CD4-positive, alpha-beta T cell treated with Interleukin-6 for 4 hours (primary cell): ENCODE measurements around the gene KCNK1.
"Not testable (repeated sequence)": the region's sequence is repeated elsewhere in the genome, so short reads cannot be mapped to it uniquely, and the experiment has no call there.

ENCODE experiments used
- DNase-seq: peaks from one replicate; pipeline ENCODE4 v3.0.0-alpha.2; 2020; ENCODE audit warnings: mixed read lengths

KCNK1 gene

DNA sequence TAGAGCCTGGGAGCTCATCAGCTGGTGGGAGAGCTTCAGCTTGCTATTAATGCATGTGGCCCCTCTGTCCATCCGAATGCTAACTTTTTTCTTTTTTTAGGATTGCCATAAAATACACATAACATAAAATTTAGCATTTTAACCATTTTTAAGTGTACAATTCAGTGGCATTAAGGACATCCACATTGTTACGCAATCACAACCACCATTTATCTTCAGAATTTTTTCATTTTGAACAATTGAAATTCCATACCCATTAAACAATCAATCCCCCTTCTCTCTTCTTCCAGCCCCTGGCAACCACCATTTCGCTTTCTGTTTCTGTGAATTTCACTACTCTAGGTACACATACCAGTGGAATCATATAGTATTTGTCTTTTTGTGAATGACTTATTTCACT, 4.9 kb upstream of the KCNK1 start:
- DNase-seq, result no peak

DNA sequence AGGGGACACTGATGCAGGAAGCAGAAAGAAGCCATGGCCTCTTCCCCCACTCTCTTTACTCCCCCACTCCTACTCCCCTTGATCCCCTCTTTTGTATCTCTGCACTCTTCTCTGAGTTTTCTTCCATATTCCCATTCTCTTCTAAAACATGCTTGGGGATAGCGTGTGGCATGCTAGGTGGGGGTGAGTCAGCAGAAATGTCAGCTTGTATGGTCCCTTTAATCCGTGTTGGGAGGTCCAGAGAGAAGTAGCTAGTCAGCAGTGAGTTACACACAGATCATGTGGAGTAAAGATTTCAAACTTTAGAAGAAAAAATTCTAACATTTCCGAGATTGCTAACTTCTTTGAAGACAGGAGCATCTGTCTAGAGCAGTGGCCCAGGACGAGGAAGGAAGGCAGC, 4.0 kb upstream of the KCNK1 start:
- DNase-seq, result no peak

DNA sequence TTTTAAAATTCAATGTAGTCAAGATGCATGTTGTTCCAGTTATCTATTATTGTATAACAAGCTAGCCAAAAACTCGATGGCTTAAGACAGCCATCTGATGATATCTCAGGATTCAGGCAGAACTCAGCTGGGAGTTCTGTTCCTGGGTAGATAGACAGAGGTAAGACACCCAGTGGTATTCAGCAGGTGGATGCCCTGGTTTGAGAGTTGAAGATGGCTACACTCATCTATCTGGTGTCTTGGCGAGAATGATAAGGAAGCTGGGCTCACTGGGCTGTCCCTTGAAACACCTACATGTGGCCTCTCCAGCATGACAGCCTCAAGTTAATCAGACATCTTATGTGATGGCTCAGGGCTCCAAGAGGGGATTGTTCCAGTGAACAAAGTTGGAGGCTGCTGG, 3.3 kb upstream of the KCNK1 start:
- no peak for DNase-seq

DNA sequence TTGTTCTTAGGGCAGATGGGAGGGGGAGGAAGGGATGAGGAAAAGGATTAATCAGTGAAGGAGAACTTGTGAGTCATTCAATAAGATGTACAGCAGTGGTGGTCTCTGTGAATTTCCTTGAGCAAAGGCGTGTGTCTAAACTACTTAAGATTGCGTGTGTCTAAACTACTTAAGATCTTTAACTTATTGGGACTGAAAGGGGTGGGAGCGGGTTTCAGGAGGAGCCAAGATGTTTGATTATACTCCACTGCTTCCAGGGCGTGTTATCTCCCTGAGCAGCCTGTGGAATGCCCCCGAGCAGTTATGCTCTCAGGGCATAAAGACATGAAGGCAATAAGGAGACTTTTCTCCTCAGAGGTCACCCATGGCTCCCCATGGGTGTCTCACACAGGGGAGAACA, 2.5 kb upstream of the KCNK1 start:
- DNase-seq, result not testable (repeated sequence)

DNA sequence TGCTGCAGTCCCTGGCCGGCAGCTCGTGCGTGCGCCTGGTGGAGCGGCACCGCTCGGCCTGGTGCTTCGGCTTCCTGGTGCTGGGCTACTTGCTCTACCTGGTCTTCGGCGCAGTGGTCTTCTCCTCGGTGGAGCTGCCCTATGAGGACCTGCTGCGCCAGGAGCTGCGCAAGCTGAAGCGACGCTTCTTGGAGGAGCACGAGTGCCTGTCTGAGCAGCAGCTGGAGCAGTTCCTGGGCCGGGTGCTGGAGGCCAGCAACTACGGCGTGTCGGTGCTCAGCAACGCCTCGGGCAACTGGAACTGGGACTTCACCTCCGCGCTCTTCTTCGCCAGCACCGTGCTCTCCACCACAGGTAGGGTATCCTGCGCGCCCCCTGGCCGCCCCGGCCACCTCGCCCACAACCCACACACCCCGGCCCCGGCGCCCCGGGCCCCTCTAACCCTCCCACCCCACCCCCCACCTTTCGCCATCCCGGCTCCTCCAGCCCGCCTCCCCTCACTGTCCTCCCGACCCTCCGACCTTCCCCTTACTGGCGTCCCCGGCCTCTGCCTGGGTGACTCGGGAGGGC, 352 bp downstream of the KCNK1 start:
- DNase-seq, result no peak

DNA sequence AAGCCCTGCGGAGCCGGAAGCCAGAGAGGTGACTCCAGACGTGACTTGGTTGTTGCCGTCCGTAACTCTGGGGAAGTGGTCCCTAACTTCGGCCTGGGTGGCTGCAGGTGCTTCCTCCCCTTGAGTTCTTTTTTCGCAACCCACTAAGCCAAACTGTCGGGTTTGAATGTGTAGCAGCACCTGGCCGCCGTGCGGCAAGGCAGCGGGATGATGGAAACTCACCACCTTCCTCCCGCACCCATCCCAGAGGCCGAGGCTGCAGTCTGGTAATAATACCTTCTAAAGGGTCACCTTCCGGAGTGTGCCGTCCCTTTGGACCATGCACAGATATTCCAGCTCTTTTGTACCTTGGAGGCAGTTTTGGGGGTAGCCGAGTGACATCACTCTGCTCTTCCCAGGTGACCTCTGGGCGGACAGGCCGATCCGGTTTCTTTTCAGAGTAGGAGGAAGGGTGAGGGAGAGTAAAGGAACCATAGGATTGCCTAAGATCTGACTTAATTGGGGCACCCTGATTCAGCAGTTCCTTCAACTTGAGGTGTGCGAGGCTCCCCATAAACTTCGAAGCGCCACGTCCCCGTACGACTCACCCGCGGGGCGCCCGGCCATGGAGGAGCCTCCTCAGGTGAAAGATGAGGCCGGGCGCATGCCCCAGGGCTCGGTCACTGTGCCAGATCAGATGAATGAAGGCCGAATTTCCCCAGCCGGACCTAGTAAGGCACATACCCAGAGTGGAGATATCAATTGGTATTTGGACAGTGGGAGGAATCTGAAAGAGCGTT, 1.0 kb downstream of the KCNK1 start:
- no peak for DNase-seq

DNA sequence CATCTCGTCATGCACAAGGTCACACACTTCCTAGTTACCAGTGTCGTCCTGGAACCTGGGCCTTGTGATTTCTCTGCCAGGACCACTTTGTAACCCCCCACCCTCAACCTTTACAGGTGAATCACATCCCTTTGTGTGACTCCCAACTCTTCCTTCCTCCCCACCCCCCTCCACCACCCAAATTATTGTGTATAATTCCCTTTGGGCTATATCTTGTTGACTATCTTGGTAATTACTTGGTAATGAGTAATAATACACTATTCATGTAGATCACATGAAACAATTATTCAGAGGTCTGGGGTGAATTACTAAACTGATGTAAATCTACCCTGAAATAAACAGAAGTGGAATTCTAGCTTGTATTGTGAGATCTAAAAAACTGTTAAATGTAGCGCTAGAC, 1.7 kb downstream of the KCNK1 start:
- DNase-seq, result no peak

DNA sequence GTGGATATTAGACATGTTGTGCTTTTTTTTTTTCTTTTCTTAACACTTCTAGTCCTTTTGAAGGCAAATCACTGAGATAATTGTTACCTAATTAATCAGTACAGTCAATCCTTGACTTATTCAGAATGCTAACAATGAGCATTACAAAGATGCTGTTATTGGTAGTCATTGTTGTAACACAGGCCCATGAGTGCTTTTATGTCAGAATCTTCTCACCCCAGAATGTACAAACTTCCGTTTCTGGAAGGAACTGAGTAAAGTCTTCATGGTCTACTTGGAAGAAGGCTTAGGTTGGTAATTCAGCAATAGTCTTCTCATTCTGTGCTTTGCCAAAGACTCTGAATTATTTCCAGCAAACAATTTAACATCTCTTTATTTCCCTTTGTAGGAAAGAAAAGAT, 3.1 kb downstream of the KCNK1 start:
- DNase-seq, result no peak

DNA sequence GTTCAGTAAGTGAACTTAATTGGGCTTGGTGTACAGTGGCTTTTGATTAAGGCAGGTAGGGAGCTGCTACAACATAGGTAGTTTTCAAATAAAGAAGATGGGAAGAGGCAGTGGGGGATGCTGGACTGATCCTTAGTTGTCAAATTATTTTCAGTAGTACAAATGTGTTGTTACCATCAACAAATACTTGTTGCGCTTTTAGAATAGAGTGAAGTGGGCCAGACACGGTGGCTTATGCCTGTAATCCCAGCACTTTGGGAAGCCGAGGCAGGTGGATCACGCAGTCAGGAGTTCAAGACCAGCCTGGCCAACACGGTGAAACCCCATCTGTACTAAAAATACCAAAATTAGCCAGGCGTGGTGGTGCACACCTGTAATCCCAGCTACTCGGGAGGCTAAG, 5.5 kb downstream of the KCNK1 start:
- not testable (repeated sequence) for DNase-seq

DNA sequence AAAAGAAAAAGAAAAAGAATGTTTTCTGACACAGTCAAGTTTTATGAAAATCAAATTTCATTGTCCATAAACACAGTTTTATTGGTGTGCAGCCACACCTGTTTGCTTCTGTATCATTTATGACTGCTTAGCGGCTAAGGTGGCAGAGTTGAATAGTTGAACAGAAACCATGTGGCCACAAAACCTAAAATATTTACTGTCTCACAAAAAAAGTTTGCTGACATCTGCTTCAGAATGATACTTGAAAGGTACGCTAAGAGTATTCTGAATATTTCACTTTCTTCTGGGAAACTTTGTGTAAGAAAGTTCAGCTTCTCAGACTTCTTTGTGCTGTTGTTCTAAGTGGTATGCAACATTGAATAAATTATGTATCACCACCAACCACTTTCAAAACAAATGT, 6.2 kb downstream of the KCNK1 start:
- no peak for DNase-seq

DNA sequence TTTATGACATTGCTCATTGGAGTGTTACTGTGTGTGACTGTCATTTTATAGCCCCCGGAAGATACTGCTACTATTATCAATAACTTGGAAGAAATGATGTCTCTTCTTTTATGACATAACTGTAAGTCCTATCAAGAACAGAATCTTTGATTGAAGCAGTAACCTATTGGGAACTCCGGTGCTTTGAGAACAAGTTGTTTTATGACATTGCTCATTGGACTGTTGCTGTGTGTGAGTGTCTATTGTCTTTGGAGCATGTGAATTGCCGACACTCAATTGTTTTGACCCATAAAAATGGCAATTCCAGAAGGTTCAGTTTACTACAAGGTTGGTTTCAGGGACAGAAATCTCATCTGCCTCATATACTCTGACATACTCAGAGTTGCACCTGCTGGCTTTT, 8.0 kb downstream of the KCNK1 start:
- DNase-seq, result no peak

DNA sequence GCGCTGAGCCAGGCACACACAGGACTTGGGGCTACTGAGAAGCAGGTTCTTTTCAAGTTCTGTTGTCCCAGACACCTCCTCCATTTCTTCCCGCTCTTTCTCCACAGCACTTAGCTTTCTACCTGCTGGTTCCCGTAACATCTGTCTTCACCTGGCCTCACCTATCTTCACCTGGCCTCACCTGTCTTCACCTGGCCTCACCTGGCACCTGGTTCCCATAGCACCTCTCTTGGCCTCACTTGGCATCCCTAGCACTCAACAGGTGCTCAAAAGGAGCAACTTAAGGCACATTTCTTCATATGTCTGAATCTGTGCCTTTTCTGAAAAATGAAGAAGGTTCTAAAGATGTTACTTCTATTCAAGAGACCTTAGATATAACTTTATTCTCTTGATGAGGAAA, 10.4 kb downstream of the KCNK1 start:
- DNase-seq, result no peak

DNA sequence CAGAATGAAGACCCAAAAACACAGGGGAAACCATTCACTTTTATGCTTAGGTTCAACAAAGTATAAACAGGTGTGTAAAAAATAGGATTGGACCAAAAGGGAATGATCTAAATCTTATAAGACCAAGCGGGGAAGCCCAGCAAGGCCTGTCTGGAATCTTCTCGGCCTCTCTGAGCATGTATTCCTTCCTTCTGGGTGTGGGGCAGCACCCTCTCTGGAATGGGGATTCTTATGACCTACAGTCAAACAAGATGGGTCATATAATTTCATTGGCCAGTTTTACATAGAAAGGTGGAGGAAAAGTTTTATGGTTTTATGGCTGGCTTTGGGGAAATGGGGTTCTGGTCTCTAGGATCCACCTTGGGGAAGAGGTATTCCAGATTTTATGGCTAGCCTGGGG, 11.2 kb downstream of the KCNK1 start:
- DNase-seq, result no peak

DNA sequence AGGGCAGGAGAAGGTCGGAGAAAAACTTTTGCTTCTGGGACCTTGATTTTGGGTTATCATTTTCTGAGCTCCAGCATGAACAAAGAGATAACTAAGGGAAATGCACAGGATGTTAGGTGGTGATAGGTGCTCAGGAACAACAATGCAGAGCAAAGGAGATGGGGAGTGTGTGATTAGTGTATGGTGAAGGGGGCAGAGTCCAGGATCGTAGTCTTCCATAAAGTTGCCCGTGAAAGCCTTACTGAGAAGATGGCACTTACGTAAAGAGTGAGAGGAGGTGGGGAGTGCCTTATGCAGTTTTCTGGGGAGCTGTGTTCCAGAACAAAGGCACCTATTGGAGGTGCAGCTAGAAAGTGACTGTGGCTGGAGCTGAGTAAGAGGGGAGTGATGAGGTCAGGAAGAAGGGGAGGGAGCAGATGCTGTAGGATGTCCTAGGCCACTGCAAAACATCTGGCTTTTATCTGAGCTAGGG, 11.6 kb downstream of the KCNK1 start:
- DNase-seq, result no peak

DNA sequence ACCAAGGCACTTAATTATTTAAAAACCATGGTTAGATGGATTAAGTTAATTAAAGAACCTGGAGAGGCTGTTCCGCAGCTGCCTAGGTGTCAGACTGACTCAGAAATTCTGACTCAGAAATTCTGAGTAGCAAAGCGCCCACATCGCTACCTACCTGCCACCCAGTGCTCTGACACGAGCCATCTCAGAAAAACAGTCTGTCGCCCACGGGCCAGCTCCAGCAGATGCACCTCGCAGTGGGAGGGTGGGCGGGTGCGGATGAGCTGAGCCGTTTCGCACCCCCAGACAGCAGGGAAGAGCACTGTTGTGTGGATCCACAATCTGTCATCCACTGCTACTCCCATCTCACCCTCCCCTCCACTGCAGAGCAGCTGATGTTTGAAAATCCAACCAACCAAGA, 13.5 kb downstream of the KCNK1 start:
- DNase-seq, result no peak

DNA sequence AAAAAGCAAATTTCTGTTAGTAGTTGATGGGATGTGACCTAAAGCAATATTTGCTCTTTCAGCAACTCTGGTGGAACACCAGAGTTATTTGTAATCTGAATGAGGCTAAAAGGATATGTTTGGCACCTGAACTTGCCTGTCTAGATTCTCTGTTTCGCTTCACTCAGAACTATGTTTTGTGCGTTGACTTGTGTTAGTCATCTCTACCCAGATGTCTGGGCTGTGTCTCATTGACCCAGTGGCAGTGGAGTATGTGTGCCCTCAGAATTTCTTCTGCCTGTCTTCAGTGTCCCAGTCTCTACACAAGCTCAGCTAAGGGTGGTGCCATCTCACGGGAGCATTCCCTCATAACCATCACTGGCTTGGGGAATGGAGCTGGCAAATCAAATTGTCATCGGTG, 13.9 kb downstream of the KCNK1 start:
- DNase-seq, result no peak

DNA sequence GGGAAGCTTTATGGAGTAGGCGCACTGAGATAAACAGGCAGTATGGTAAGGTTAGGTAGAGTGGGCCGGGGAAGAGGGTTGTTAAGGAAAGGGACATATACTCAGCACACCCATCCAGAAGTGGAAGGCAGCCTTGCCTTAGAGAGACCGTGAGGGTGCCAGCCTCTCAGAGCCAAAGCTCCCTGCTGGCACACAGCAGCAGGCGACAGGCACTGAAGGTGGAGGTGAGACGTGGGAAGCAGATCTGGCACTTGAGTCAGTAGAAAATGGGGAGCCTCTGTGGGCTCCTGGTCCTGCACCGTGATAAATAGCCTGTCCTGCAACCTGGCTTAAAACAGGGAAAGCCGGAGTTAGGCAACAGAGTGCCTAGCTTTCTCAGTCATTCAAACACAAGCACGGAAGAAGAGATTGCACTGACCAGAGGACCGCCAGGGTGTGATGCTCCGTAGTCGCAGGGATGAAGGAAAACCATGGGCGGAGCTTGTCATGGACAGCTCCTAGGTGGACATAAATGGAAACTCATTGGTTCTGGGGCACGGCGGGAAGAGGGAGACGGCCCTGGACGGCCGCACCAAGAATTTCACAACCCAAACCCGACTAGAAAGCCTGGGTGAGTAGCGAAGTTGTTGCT, 15.5 kb downstream of the KCNK1 start:
- no peak for DNase-seq

DNA sequence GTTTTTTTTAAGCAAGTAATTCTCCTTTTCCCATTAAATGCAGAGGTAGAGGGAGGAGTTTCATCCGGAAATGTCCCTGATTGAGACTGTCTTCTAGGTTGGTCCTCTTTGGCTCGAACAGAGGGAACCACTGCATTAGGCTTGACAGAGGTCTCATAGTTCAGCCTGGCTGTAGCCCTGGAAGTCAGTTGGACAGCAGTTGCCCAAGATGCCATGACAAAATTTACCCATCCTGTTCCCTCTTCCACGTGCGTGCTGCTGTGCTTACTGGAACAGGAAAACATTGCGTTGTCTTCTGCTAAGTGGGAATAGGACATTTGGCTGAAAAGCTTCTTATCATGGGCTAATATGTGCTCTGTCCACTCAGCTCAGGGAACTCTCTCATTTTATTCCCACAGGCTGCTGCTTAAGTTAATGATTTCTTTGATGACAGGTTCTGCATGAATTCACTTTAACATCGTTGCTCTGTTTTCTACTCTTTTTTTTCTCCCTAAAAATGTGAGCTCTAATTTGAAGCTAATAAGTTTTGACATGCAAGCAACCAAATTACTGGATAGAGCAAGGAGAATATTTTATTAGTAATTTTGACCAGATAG, 18.0 kb downstream of the KCNK1 start:
- no peak for DNase-seq

DNA sequence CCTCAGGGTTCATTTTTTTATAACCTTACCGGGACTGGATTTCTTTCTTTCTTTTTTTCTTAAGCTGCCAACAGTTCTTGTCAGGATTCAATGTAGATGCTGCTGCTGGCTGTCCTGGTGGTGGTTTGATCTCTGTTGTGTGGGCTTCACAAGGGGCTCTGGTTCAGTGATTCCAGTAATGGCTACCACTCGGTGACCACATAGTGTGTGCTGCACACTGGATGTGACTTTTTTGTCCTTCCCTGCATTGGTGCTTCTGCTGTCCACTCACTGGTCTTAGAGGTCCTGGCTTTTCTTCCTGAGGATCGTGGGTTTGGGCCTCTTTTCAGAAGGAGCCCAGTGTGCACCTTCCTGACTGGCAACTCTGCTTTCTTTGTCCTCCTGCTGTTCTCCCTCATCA, 18.5 kb downstream of the KCNK1 start:
- no peak for DNase-seq

DNA sequence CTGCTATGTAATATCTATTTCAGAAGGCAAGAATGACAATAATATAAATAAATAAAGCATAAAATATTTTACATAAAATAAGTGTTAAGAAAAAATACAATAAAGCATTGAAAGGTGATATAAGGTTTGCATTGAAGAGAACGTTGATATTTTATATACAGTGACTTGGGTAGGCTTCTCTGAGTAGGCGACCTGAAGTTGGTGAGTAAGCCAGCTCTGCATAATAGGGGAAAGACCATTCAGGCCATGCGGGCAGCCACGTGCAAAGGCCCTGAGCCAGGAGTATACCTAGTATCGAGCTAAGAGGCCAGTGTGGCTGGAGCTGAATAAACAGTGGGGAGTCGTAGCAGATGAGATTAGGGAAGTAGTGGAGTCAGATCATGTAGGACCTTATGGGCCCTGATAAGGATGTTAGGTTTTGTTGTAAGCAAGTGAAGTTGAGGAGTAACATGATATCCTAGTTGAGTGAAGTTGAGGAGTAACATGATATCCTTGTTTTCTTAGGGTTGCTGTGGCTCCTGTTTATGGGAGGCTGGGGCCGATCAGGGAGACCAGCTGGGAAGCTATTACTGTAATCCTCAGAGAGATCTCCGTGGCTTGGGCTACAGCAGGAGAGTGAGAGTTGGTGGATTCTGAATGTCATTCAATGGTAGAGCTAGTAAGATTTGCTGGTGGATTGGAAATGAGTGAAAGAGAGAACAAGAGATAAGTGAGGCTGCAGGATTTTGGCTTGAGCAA, 22.0 kb downstream of the KCNK1 start:
- no peak for DNase-seq

DNA sequence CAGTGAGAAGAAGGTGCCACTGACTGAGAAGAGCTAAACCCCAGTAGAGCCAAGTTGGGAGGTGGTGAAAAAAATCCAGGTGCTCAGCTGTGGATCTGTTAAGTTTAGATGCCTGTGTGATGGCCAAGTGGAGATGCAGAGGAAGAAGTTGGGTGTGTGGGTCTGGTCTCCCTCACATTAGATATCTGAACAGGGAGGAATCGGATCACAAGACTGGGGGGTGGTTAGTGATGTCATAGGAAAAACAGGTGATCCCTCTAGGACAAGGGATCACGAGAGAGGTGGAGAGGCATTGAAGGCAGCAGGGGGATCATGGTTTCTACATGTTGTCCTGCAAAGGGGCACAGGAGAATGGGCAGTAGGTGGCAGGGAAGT, 22.6 kb downstream of the KCNK1 start:
- DNase-seq, result no peak

DNA sequence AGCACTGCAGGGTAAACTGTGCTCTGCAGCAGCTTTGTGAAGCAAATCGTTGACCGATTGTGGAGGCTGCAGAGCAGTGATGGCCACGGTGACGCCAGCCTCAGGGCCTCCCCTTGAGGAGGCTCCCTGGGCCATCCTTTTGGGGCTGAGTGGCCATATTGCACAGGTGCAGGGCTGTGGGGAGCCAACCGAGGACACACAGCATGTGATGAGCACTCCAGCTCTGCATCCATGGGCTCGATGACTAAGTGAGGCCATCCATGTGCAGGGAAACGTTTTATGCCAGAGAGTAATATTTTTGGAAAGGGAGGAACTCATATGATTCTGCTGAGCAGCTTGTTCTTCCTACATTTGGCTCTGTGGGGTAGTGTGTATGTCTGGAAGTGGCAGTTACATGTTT, 24.6 kb downstream of the KCNK1 start:
- DNase-seq, result no peak

DNA sequence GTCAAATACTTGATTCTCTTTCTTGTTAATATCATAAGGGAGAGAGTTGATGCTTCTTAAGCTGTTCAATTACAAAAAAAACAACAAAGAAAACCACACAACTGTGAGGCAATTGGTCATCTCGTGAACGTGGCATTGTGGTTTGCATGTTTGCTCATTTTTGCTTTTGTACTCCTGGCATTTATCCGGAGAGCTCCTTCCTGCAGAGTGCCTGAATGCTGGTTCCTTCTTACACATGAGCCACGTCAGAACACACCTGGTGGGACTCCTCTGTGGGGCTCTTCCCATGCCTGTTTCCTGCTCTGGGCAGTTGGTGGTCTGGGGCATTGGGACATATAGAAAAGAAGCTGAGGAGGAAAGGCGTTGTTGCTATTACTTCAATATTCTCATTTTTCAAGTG, 25.7 kb downstream of the KCNK1 start:
- DNase-seq, result no peak
